H1 (cell line): Measurements from ENCODE around the gene EYA2. TPM values are rescaled to one million over a fixed set of nuclear protein-coding genes. Genes with fewer than 3 reads are reported as not detected.

Experiments
- BACH1 ChIP-seq: IDR thresholded peaks from 2 replicates; pipeline ENCODE4 v1.6.1; 2012; ENCODE audit warnings: low read length, improper control_type of control experiment
- CHD1 ChIP-seq: IDR thresholded peaks from 2 replicates; pipeline ENCODE4 v1.6.1; 2012; ENCODE audit warnings: low read depth, low read length, improper control_type of control experiment
- CREB1 ChIP-seq: IDR thresholded peaks from 2 replicates; pipeline ENCODE4 v1.6.1; 2012; ENCODE audit warnings: inconsistent platforms
- GABPA ChIP-seq: IDR thresholded peaks from 2 replicates; pipeline ENCODE4 v1.6.1; 2011; ENCODE audit warnings: mild to moderate bottlenecking, low read length, moderate library complexity, borderline replicate concordance; ENCODE audit not compliant: insufficient read depth
- GTF2F1 ChIP-seq: IDR thresholded peaks from 2 replicates; pipeline ENCODE4 v1.6.1; 2012; ENCODE audit warnings: low read depth, low read length, improper control_type of control experiment, borderline replicate concordance
- RNF2 ChIP-seq: fragments of 200-900, 300-1000 bp; sonication (generic); IDR thresholded peaks from 2 replicates; pipeline ENCODE4 v1.7.1; 2016; ENCODE audit warnings: borderline replicate concordance, low read depth, mild to moderate bottlenecking, antibody characterized with exemption, low read length; ENCODE audit not compliant: poor library complexity, severe bottlenecking; ENCODE audit errors: missing control alignments
- SIN3A ChIP-seq, 2 experiments: IDR thresholded peaks in 1 of 2; conservative IDR thresholded peaks in 1 of 2; 2 replicates each; pipeline ENCODE4 v1.6.1; 2011 to 2012; ENCODE audit warnings: low read length in 2 of 2, improper control_type of control experiment in 1 of 2, low read depth in 1 of 2, mild to moderate bottlenecking in 1 of 2
- SP2 ChIP-seq: IDR thresholded peaks from 2 replicates; pipeline ENCODE4 v1.6.1; 2012; ENCODE audit warnings: mild to moderate bottlenecking, low read length, inconsistent platforms
- SP4 ChIP-seq: IDR thresholded peaks from 2 replicates; pipeline ENCODE4 v1.6.1; 2012; ENCODE audit warnings: low read length, inconsistent platforms
- polyA plus RNA-seq, 7 experiments: library from polyadenylated mRNA; depleted of rRNA in 3 of 7; stranded (reverse) in 5 of 7; unstranded in 2 of 7; fragments of >200 nt in 5 of 7; fragments of 200-250 nt in 2 of 7; gene quantifications; 1 replicate in 5 of 7; 2 replicates in 1 of 7; 4 replicates in 1 of 7; pipeline versions ENCODE4 v1.2.1 to v1.2.3, GENCODE V29; 2011 to 2013; ENCODE audit warnings: missing spikeins in 2 of 7, mixed read lengths in 2 of 7
- total RNA-seq: library from RNA; stranded (reverse); fragmentation: NEBNext Ultra II Directional; extraction: Animal tissue kit (Norgen Biotek cat#: 25700); gene quantifications from 2 replicates; pipeline ENCODE4 v1.2.1, GENCODE V29; 2021
- TF ChIP-seq, protein P1 (sequence below): fragments of 300-600 bp; sonication (generic); IDR thresholded peaks from 2 replicates; pipeline ENCODE4 v1.7.1; 2012; ENCODE audit warnings: low read length, moderate library complexity, mild to moderate bottlenecking, inconsistent platforms; ENCODE audit not compliant: insufficient replicate concordance

Gene EYA2
- total and polyA plus RNA-seq, 2 of the 8 experiments (the other 6 are each of a cell fraction or from before 2014, with no cell fraction given): 1.6 to 1.7 TPM

DNA sequence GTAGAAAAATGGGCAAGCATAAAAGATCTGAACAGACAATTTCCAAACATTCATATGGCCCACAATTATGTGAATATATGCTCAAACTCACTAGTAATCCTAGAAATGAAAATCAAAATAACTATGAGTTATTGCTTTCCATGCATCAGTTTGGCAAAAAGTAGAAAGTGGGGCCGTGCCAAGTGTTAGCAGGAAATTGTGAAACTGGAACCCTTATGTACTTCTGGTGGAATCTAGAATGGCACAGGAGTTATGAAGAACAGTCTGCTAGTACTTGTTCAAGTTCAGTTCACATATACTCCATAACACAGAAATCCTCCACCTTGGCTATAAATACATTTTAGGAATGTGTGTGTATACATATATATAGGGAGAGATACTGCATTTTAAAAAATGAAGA lies 89.8 kb downstream of the EYA2 start (continued):
- TF ChIP-seq, protein P1, sequence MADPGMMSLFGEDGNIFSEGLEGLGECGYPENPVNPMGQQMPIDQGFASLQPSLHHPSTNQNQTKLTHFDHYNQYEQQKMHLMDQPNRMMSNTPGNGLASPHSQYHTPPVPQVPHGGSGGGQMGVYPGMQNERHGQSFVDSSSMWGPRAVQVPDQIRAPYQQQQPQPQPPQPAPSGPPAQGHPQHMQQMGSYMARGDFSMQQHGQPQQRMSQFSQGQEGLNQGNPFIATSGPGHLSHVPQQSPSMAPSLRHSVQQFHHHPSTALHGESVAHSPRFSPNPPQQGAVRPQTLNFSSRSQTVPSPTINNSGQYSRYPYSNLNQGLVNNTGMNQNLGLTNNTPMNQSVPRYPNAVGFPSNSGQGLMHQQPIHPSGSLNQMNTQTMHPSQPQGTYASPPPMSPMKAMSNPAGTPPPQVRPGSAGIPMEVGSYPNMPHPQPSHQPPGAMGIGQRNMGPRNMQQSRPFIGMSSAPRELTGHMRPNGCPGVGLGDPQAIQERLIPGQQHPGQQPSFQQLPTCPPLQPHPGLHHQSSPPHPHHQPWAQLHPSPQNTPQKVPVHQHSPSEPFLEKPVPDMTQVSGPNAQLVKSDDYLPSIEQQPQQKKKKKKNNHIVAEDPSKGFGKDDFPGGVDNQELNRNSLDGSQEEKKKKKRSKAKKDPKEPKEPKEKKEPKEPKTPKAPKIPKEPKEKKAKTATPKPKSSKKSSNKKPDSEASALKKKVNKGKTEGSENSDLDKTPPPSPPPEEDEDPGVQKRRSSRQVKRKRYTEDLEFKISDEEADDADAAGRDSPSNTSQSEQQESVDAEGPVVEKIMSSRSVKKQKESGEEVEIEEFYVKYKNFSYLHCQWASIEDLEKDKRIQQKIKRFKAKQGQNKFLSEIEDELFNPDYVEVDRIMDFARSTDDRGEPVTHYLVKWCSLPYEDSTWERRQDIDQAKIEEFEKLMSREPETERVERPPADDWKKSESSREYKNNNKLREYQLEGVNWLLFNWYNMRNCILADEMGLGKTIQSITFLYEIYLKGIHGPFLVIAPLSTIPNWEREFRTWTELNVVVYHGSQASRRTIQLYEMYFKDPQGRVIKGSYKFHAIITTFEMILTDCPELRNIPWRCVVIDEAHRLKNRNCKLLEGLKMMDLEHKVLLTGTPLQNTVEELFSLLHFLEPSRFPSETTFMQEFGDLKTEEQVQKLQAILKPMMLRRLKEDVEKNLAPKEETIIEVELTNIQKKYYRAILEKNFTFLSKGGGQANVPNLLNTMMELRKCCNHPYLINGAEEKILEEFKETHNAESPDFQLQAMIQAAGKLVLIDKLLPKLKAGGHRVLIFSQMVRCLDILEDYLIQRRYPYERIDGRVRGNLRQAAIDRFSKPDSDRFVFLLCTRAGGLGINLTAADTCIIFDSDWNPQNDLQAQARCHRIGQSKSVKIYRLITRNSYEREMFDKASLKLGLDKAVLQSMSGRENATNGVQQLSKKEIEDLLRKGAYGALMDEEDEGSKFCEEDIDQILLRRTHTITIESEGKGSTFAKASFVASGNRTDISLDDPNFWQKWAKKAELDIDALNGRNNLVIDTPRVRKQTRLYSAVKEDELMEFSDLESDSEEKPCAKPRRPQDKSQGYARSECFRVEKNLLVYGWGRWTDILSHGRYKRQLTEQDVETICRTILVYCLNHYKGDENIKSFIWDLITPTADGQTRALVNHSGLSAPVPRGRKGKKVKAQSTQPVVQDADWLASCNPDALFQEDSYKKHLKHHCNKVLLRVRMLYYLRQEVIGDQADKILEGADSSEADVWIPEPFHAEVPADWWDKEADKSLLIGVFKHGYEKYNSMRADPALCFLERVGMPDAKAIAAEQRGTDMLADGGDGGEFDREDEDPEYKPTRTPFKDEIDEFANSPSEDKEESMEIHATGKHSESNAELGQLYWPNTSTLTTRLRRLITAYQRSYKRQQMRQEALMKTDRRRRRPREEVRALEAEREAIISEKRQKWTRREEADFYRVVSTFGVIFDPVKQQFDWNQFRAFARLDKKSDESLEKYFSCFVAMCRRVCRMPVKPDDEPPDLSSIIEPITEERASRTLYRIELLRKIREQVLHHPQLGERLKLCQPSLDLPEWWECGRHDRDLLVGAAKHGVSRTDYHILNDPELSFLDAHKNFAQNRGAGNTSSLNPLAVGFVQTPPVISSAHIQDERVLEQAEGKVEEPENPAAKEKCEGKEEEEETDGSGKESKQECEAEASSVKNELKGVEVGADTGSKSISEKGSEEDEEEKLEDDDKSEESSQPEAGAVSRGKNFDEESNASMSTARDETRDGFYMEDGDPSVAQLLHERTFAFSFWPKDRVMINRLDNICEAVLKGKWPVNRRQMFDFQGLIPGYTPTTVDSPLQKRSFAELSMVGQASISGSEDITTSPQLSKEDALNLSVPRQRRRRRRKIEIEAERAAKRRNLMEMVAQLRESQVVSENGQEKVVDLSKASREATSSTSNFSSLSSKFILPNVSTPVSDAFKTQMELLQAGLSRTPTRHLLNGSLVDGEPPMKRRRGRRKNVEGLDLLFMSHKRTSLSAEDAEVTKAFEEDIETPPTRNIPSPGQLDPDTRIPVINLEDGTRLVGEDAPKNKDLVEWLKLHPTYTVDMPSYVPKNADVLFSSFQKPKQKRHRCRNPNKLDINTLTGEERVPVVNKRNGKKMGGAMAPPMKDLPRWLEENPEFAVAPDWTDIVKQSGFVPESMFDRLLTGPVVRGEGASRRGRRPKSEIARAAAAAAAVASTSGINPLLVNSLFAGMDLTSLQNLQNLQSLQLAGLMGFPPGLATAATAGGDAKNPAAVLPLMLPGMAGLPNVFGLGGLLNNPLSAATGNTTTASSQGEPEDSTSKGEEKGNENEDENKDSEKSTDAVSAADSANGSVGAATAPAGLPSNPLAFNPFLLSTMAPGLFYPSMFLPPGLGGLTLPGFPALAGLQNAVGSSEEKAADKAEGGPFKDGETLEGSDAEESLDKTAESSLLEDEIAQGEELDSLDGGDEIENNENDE: no peak
- TF ChIP-seq CHD1 (no peak), CREB1 (no peak), GABPA (no peak), SP2 (no peak), SIN3A (conservative IDR thresholded peaks at IDR 0.05 in 1 of 2, IDR thresholded peaks at IDR 0.05 in 1 of 2; ENCODE audit: low read depth in 1 of 2, low read length in 2 of 2) (no peak), RNF2 (no peak), GTF2F1 (no peak), BACH1 (no peak), SP4 (no peak)
